BE2C (cell line): ENCODE data around the gene FOXP4.

Experiments
- DNase-seq: peaks from one replicate; pipeline ENCODE4 v3.0.0-alpha.2; 2020
- H3K27me3 ChIP-seq: fragments of 250-450 bp; sonication (Bioruptor Pico); 2 replicates; pipeline ENCODE4 v1.5.1; 2020; ENCODE audit warnings: mild to moderate bottlenecking
- H3K36me3 ChIP-seq: fragments of 250-450 bp; sonication (Bioruptor Pico); 2 replicates; pipeline ENCODE4 v1.5.1; 2020; ENCODE audit warnings: mild to moderate bottlenecking
- H3K4me1 ChIP-seq: fragments of 250-450 bp; sonication (Bioruptor Pico); 2 replicates; pipeline ENCODE4 v1.5.1; 2020
- H3K4me3 ChIP-seq: 2 replicates; pipeline ENCODE4 v1.5.1; 2011; ENCODE audit warnings: low read depth, low read length
- H3K9me3 ChIP-seq: fragments of 250-450 bp; sonication (Bioruptor Pico); 2 replicates; pipeline ENCODE4 v1.5.1; 2020
- TF ChIP-seq, protein P1 (sequence below): IDR thresholded peaks from 2 replicates; pipeline ENCODE4 v1.5.1; 2012; ENCODE audit warnings: mild to moderate bottlenecking, low read depth, low read length

Gene FOXP4

DNA sequence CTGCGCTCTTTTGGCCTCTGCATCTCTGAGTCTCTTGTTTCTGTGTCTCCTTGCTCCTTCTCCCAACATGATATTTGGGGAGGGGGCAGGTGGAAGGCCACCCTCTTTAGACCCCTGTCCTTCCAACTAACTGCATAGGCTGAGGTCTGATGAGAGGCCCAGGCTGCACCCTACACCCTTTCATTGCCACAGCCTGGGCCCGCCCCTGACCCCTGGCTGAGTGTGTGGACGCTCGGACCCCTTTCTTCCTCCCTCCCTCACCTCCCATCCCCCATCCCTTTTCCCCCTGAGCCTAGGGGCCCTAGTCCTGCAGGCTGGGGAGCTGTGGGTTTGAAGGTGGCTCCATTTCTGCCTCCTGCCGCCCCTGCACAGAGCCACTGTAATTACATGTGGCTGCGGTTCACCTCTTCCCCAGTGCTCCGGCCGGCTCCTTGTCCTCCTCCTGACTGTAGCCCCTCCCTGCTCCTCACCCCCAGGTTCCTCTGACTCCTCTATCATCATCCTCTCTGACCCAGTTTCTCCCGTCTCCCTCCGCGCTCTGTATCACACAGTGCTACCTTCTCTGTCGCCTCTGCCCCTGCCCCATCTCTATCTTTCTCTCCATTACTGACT is 98.9 kb downstream of the FOXP4 start:
- H3K27me3 ChIP-seq, result no peaks in the 10 kb centered on the region
- no peak overlapping the region for H3K4me3 ChIP-seq
- no peaks in the 10 kb centered on the region for H3K36me3 ChIP-seq

DNA sequence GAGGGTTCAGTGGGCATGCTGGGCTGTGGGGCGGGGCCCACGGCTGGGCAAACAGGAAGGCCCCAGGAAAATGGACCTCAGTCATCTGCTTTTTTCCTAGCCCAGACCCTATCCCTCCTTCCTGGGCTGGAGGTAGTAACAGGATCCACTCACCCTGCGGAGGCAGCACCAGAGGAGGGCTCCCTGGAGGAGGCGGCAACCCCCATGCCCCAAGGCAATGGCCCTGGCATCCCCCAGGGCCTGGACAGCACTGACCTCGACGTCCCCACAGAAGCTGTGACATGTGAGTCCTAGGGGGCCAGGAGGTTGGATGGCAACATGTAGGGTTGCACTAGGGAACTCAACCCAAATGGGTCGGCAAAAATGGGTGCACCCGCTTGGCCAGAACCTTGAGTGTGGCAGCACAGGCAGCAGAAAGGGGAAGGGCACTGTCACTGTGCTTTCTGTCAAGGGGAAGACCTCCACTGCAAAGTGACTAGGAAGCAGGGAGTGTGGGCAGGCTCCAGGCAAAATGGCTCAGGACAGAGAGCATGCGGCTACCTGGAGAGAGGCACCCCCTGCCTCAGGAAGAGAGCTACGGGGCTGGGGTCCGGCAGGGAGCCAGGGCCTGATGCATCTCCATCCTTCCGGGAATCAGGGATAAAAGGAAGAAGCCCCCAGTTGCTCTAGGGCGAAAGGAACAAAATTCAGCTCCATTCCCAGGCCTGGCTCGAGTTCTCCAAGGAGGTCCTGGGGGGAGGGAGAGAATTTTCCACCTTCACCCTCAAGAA is 100.0 kb downstream of the FOXP4 start:
- TF ChIP-seq, protein P1, sequence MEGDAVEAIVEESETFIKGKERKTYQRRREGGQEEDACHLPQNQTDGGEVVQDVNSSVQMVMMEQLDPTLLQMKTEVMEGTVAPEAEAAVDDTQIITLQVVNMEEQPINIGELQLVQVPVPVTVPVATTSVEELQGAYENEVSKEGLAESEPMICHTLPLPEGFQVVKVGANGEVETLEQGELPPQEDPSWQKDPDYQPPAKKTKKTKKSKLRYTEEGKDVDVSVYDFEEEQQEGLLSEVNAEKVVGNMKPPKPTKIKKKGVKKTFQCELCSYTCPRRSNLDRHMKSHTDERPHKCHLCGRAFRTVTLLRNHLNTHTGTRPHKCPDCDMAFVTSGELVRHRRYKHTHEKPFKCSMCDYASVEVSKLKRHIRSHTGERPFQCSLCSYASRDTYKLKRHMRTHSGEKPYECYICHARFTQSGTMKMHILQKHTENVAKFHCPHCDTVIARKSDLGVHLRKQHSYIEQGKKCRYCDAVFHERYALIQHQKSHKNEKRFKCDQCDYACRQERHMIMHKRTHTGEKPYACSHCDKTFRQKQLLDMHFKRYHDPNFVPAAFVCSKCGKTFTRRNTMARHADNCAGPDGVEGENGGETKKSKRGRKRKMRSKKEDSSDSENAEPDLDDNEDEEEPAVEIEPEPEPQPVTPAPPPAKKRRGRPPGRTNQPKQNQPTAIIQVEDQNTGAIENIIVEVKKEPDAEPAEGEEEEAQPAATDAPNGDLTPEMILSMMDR, result no peak
- Histone ChIP-seq H3K27me3 (no peaks in the 10 kb centered on the region), H3K4me1 (no peaks in the 10 kb centered on the region), H3K36me3 (no peaks in the 10 kb centered on the region), H3K9me3 (no peaks in the 10 kb centered on the region), H3K4me3 (no peak overlapping the region)
- DNase-seq, result no peak

More for the DNA sequence above, 98.9 kb downstream of the FOXP4 start:
- Histone ChIP-seq H3K4me1 (no peaks in the 10 kb centered on the region), H3K9me3 (no peaks in the 10 kb centered on the region)
- TF ChIP-seq, protein P1, result no peak
- DNase-seq, result no peak

- no peaks in the 10 kb centered on the region for H3K4me1 ChIP-seq
Observed at GRCh38 chr6:41647061-41647511, 100.9 kb downstream of the FOXP4 start.

DNA sequence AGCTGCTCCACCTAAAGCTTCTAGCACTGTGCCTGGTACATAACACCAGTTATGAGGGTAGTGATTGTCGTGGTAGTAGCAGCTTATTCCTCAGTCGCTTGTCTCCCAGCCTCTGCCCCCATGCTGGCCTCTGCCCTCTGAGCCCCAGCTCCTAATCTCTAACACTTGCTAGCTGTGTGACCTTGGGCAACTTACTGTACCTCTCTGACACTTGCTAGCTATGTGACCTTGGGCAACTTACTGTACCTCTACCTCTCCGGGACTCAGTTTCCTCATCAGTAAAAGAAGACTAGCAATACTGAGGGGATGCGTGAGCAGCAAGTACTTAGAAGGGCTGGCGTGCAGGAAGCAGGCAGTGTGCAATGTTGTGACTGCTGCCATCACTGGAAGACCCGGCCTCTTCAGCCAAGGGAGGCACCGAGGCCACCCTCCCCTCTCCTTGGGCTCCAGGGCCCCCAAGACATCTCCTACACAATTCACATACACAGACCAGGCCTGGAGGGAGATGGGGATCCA is 101.9 kb downstream of the FOXP4 start:
- Histone ChIP-seq H3K4me1 (no peaks in the 10 kb centered on the region), H3K27me3 (no peaks in the 10 kb centered on the region), H3K36me3 (no peaks in the 10 kb centered on the region), H3K9me3 (no peaks in the 10 kb centered on the region), H3K4me3 (no peak overlapping the region)
- DNase-seq, result no peak
- TF ChIP-seq, protein P1, result no peak

More at GRCh38 chr6:41647061-41647511, 100.9 kb downstream of the FOXP4 start:
- Histone ChIP-seq H3K36me3 (no peaks in the 10 kb centered on the region), H3K4me3 (no peak overlapping the region), H3K9me3 (no peaks in the 10 kb centered on the region), H3K27me3 (no peaks in the 10 kb centered on the region)
- no peak for DNase-seq
- TF ChIP-seq, protein P1, result no peak

GRCh38 chr6:41648921-41649320 is 102.7 kb downstream of the FOXP4 start:
- Histone ChIP-seq H3K4me1 (no peaks in the 10 kb centered on the region), H3K27me3 (no peaks in the 10 kb centered on the region), H3K36me3 (no peaks in the 10 kb centered on the region), H3K4me3 (no peak overlapping the region), H3K9me3 (no peaks in the 10 kb centered on the region)
- no peak for DNase-seq
- TF ChIP-seq, protein P1, result no peak

GRCh38 chr6:41649596-41649995 is 103.4 kb downstream of the FOXP4 start:
- no peaks in the 10 kb centered on the region for H3K36me3 ChIP-seq
- no peaks in the 10 kb centered on the region for H3K4me1 ChIP-seq
- H3K27me3 ChIP-seq, result no peaks in the 10 kb centered on the region
- DNase-seq, result no peak
- no peak overlapping the region for H3K4me3 ChIP-seq
- TF ChIP-seq, protein P1, result no peak
- H3K9me3 ChIP-seq, result no peaks in the 10 kb centered on the region
